ENCODE results near the gene STT3B.

DNA sequence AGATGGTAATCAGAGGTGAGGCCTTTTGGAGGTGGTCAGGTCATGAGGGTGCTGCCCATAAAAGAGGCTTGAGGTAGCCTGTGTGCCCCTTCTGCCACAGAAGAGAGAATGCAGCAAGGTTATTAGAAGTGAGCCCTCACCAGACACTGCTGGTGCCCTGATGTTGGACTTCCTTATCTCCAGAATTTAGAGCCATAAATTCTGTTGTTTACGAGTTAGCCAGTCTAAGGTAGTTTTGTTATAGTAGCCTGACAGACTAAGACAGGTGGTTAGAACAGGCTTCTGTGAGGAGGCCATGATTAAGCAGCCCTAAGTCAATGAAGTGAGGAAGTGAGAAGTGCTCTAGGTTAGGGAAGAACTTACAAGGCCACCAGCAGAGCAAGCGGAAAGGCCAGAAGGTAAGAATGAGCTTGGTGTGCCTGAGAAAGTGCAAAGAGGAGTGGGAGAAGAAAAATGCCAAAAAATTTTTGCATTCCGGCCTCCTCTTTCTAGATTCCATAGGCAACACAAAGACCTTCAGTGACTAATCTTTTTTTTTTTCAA is 44.2 kb upstream of the STT3B start:
- TF ChIP-seq ELF4 (CRISPR knock-in tag; IDR thresholded peaks at IDR 0.05; ENCODE audit: borderline replicate concordance) (no peak), POLR2A (IDR thresholded peaks at IDR 0.05; ENCODE audit: insufficient read depth in 1 of 2, low read depth in 2 of 2, low read length in 2 of 2) (no peak)
- TF ChIP-seq, protein P1, sequence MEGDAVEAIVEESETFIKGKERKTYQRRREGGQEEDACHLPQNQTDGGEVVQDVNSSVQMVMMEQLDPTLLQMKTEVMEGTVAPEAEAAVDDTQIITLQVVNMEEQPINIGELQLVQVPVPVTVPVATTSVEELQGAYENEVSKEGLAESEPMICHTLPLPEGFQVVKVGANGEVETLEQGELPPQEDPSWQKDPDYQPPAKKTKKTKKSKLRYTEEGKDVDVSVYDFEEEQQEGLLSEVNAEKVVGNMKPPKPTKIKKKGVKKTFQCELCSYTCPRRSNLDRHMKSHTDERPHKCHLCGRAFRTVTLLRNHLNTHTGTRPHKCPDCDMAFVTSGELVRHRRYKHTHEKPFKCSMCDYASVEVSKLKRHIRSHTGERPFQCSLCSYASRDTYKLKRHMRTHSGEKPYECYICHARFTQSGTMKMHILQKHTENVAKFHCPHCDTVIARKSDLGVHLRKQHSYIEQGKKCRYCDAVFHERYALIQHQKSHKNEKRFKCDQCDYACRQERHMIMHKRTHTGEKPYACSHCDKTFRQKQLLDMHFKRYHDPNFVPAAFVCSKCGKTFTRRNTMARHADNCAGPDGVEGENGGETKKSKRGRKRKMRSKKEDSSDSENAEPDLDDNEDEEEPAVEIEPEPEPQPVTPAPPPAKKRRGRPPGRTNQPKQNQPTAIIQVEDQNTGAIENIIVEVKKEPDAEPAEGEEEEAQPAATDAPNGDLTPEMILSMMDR (CRISPR knock-in tag; IDR thresholded peaks at IDR 0.05), result no peak
